Activated T-helper 1 cell treated with anti-CD3 and anti-CD28 coated beads, Interleukin-2, amount 50 U/mL, for 16 hours (primary cell): ENCODE data around the gene SYNJ1.
"Not testable (repeated sequence)": the region's sequence is repeated elsewhere in the genome, so short reads cannot be mapped to it uniquely, and the experiment has no call there.

Source experiments
- DNase-seq, 2 donors: peaks; one replicate each; pipeline ENCODE4 v3.0.0-alpha.2; 2020; ENCODE audit warnings: low read depth in 1 of 2, low spot score in 1 of 2

Gene SYNJ1, protein sequence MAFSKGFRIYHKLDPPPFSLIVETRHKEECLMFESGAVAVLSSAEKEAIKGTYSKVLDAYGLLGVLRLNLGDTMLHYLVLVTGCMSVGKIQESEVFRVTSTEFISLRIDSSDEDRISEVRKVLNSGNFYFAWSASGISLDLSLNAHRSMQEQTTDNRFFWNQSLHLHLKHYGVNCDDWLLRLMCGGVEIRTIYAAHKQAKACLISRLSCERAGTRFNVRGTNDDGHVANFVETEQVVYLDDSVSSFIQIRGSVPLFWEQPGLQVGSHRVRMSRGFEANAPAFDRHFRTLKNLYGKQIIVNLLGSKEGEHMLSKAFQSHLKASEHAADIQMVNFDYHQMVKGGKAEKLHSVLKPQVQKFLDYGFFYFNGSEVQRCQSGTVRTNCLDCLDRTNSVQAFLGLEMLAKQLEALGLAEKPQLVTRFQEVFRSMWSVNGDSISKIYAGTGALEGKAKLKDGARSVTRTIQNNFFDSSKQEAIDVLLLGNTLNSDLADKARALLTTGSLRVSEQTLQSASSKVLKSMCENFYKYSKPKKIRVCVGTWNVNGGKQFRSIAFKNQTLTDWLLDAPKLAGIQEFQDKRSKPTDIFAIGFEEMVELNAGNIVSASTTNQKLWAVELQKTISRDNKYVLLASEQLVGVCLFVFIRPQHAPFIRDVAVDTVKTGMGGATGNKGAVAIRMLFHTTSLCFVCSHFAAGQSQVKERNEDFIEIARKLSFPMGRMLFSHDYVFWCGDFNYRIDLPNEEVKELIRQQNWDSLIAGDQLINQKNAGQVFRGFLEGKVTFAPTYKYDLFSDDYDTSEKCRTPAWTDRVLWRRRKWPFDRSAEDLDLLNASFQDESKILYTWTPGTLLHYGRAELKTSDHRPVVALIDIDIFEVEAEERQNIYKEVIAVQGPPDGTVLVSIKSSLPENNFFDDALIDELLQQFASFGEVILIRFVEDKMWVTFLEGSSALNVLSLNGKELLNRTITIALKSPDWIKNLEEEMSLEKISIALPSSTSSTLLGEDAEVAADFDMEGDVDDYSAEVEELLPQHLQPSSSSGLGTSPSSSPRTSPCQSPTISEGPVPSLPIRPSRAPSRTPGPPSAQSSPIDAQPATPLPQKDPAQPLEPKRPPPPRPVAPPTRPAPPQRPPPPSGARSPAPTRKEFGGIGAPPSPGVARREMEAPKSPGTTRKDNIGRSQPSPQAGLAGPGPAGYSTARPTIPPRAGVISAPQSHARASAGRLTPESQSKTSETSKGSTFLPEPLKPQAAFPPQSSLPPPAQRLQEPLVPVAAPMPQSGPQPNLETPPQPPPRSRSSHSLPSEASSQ (N-terminal part only)

GRCh38 chr21:32727687-32728455, at the start of gene SYNJ1:
Gene SYNJ1 (minus strand): TSS chr21:32728013. CDS start chr21:32726895, 1,118 bp downstream.
- peak; percentile 85 to 94 for DNase-seq

DNA sequence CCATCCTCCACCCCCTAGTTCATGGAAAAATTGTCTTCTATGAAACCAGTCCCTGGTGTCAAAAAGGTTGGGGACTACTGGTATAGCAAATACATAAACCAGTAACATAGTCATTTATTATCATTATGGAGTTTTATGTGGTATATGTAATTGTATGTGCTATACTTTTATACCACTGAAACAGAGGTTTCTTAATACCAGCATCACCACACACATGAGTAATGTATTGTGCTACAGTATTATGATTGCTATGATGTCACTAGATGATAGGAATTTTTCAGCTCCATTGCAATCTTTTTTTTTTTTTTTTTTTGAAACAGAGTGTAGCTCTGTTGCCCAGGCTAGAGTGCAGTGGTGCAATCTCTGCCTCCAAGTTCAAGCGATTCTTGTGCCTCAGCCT, 49.5 kb upstream of the SYNJ1 start:
- no peak for DNase-seq

- no peak for DNase-seq
Observed at GRCh38 chr21:32776743-32777142, 48.9 kb upstream of the SYNJ1 start.

GRCh38 chr21:32773048-32773344, 45.2 kb upstream of the SYNJ1 start:
- DNase-seq, result not testable (repeated sequence)

- DNase-seq, result peak in 1 of 2 donors; percentile 49
Observed at GRCh38 chr21:32772281-32773047, 44.7 kb upstream of the SYNJ1 start.

DNA sequence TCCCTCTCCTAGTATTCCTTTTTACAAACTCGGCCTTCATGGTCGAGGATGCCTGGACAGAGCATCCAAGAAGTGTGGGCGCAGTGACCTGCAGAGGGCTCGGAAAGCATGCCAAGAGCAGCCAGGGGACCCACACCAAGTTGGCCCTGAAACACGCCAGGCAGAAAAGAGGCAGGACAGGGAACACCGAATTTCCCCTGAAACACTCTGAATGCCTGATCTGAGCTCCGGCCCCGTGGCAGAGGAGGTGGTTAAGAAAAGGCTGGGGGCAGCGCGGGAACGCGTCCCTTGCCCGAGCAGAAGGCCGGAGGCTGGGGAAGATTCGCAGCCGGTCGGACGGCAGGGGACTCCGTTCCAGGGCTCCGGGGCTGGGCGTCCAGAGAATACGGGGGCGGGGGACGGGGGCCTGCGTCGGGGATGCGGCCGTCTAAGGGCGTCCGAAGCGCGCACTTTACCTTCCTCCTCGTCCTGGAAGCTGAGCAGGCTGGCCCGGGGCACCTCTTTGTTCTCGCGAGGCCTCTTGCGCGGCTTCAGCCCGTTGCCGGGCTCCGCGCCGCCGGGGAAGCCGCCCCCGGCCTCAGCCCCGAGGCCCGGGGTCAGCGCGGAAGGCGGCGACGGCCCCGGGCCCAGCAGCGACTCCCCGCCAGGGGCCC, 43.2 kb upstream of the SYNJ1 start:
- peak; percentile 3 to 7 for DNase-seq

- no peak for DNase-seq
Observed at GRCh38 chr21:32768530-32768929, 40.7 kb upstream of the SYNJ1 start.

DNA sequence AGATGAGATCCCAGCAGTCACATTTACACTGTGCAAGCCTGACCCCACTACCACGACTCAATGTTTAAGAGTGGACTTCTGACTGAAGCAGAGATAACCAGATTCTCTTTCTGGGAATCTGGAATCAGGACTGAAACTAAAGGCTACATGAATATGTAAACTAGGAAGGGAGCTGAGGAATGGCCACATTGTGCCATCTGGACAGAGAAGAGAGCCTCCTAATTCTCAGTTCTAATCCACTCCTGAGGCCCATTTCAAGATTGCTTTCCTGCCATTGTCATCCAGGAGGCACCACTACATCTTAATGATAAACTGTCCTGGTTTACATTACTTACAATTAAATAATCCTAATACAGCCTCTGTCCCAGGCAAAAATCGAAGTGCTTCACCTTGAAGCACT, 37.2 kb upstream of the SYNJ1 start:
- DNase-seq, result no peak

DNA sequence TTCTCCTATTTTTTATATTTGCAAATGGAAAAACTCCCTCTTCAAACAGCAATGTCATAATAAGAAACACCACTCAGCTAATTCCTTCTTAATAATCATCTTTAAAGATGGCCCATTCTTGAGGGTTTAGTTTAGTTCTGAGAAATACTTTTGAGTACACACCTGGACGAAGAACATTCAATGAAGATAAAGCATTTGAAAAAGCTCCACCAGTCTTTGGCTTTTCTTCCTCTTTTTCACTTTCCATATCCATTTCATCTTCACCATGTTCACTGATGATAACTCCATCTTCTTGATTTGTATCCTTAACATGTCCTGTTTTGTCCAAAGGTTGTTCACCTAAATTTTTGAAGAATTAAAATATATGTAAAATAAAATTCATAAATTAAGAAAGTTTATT, 36.4 kb upstream of the SYNJ1 start:
- no peak for DNase-seq

DNA sequence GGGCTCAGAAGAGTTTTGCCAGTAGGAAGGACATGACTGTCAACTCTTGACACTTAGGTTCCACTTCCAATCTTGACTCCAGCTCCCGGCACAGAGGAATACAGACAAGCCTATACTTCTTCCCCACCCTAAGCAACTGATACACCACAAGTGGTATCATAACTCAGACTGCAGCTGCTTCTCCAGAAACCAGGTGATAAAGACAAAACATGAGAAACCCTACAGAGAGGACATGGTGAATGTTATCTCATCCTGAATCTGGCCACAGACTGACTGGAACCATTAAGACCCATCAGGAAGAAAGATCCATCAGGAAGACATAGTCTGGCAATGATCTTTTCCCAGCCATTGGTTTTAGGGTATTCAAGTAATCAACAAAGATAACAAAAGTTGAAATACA, 30.0 kb upstream of the SYNJ1 start:
- no peak for DNase-seq

DNA sequence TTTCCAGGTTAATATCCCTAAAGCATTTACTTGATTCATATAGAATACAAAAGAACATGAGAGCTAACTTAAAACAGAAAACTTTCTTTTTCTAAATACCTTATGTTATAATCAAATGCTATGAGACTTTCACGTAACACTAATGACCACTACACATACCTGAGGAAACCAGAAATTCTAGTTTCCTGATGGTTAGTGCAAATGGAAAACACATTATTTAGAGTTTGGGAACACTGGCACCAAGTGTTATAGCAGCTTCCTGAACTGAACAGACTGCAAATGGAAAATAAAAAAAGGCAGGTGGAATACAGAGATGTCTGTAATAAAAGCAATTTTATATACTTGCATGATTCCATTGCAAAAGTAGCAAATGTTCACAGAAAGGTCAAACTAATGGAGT, 28.3 kb upstream of the SYNJ1 start:
- no peak for DNase-seq

DNA sequence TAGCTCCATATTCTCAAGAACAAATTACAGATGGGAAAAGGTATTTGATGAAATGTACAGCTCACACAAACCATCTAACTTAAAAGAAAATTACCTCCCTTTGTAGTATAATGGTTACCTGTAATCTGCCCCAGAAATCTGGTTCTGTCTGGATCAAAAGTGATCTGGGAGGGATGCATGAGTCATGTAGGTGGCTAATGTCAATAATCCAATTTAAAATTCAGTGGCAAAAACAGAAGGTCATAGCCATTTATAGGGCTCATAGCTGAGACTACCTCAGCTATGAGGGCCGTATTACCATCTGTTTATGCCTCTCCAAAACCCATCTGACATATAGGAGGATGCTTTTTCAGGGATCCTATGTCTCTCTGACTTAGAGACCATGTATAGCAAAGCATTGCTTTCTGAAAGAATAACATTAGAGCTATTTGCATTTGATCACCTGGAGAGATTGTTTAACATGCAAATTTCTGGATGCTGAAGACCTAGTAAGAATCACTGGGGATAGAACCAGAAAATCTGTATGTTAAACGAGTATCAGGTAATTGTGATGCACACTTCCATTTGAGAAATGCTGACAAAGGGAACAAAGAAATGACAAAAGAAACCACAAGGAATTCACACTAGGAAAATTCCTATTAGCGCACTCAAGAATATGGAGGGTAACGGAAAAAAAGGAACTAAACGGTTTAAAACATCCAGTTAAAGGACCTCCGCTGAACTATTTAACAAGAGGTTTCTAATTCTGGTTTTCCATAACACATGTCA, 26.2 kb upstream of the SYNJ1 start:
- DNase-seq, result no peak

GRCh38 chr21:32750405-32750804, 22.6 kb upstream of the SYNJ1 start:
- no peak for DNase-seq

- DNase-seq, result no peak
Observed at GRCh38 chr21:32749662-32750061, 21.8 kb upstream of the SYNJ1 start.

- DNase-seq, result no peak
Observed at GRCh38 chr21:32748529-32748928, 20.7 kb upstream of the SYNJ1 start.

DNA sequence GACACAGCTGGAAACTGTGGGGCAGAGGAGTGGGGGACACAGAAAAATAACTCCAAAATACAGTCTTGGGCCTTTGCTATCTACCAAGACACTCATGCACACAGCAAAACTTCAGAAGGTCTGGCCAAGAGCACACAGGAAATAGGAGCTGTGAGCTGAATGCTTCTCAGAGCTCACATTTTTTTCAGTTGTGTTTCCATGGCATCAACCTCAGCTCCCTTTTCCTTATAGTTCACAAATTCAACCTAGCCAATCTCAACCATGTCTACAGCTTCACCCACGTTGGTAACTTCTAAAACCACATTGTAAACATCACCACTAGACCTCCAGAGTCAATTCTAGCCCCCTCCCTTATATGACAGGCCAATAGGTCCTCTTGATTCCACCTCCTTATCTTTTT, 19.6 kb upstream of the SYNJ1 start:
- no peak for DNase-seq

DNA sequence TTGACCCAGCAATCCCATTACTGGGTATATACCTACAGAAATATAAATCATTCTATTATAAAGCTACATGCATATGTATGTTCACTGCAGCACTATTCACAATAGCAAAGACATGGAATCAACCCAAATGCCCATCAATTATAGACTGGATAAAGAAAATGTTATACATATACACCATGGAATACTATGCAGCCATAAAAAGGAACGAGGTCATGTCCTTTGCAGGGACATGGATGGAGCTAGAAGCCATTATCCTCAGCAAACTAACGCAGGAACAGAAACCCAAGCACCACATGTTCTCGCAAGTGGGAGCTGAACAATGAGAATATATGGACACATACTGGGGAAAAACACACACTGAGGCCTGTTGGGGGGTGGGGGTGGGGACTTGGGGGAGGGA, 18.9 kb upstream of the SYNJ1 start:
- not testable (repeated sequence) for DNase-seq

GRCh38 chr21:32742396-32742795, 14.6 kb upstream of the SYNJ1 start:
- DNase-seq, result no peak

GRCh38 chr21:32741336-32741735, 13.5 kb upstream of the SYNJ1 start:
- no peak for DNase-seq
